Activated CD8-positive, alpha-beta T cell treated with anti-CD3 and anti-CD28 coated beads, Interleukin-2, amount 10 ng/mL, durations not matched to agents 7 days and 5 days (primary cell): Measurements from ENCODE around the gene DGKG. TPM values are rescaled to one million over a fixed set of nuclear protein-coding genes. Genes with fewer than 3 reads are reported as not detected.
A peak's percentile ranks its signal among the peaks of the same experiment; 100 is the strongest.

Experiments
- ATAC-seq: fragments of 150-1000 bp; cut with Tn5 transposase; one replicate; pipeline ENCODE4 v1.10.0; 2021; ENCODE audit warnings: moderate library complexity
- CTCF ChIA-PET: fragments of 350-600 bp; sonication (Branson Sonifier 250); formaldehyde crosslinking; loops from one replicate; lab custom pipeline; 2021; ENCODE audit warnings: antibody characterized with exemption; lab: Charles Lee
- POLR2A ChIA-PET: fragments of 350-600 bp; sonication (Branson Sonifier 250); formaldehyde crosslinking; loops from one replicate; lab custom pipeline; 2021; ENCODE audit warnings: antibody characterized with exemption; lab: Charles Lee
- DNase-seq: peaks from one replicate; pipeline ENCODE4 v3.0.0-alpha.2; 2020
- H3K27ac Mint-ChIP-seq: one replicate; pipeline ENCODE4 v1.8.0; 2021; ENCODE audit warnings: mild to moderate bottlenecking, mixed read lengths
- H3K27me3 Mint-ChIP-seq: one replicate; pipeline ENCODE4 v1.8.0; 2021; ENCODE audit warnings: low read depth, mixed read lengths
- H3K36me3 Mint-ChIP-seq: one replicate; pipeline ENCODE4 v1.8.0; 2021; ENCODE audit warnings: low read depth, mixed read lengths
- H3K4me1 Mint-ChIP-seq: one replicate; pipeline ENCODE4 v1.8.0; 2021; ENCODE audit warnings: low read depth, mixed read lengths
- H3K4me3 Mint-ChIP-seq: one replicate; pipeline ENCODE4 v1.8.0; 2021; ENCODE audit warnings: mild to moderate bottlenecking, mixed read lengths
- H3K9me3 Mint-ChIP-seq: one replicate; pipeline ENCODE4 v1.8.0; 2022; ENCODE audit warnings: mixed read lengths; ENCODE audit not compliant: insufficient read depth
- total RNA-seq, 2 experiments: library from RNA; stranded (reverse); gene quantifications; one replicate each; pipeline ENCODE4 v1.2.3, GENCODE V29; 2021

The DGKG gene
- total RNA-seq, 2 experiments from 2014 or later: 0.37 to 0.42 TPM

DNA sequence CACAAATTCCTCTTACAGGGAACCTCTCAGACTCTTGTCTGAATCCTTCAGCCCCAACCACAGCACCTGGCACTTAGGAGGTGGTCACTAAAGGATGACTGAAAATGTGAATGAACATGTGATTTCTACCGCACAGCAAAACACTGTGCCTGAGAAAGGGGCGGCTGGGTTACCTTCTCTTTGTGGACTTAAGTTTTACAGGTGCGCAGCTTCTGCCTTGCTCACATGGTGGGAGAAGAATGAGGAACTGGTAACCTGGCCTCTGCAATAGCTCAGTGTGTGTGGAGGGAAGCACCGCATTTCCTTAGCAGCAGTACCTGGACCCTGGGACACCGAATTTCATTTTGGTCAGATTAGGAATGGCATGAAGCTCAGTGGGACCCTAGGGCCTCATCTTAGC, 243.3 kb downstream of the DGKG start:
- ChIA-PET CTCF (no interaction called here), POLR2A (no interaction called here)
- Mint-ChIP-seq H3K27ac (no peak overlapping the region), H3K4me1 (no peaks in the 10 kb centered on the region), H3K4me3 (no peak overlapping the region), H3K27me3 (peaks cover 54% of the 10 kb centered on the region), H3K36me3 (no peaks in the 10 kb centered on the region), H3K9me3 (no peaks in the 10 kb centered on the region)
- ATAC-seq (no peak), DNase-seq (no peak)

DNA sequence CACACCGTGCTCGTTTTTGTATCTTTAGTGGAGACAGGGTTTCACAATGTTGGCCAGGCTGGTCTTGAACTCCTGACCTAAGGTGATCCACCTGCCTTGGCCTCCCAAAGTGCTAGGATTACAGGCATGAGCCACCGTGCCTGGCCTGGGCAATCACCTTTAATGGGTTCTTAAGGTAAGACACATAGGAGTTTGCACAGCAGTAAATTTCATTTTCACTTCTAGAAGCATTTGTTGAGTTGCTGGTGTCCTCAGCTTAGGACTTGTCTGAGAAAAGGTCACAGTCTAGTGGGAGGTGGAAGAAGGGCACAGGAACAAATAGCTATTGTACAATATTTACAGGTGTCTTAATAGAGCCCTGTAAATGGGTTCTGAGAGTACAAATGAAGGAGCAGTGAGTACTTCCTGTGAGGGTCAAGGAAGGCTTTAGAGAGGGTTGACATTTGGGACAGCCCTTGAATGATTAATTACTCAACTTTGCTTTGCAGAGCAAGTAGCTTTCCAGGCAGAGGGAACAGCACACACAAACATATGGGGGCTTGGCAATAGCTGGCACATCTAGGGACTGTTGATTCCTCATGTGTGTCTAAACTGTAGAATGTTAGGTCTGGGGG, 244.4 kb downstream of the DGKG start:
- CTCF ChIA-PET: no interaction called here
- no peak overlapping the region for H3K27ac Mint-ChIP-seq
- H3K36me3 Mint-ChIP-seq: no peaks in the 10 kb centered on the region
- DNase-seq: no peak
- no peaks in the 10 kb centered on the region for H3K9me3 Mint-ChIP-seq
- POLR2A ChIA-PET: interaction anchor here (0.7 kb wide), 1 partner anchor 322 kb away, joined by 4 read pairs; no protein-coding TSS in a partner anchor
- peaks cover 54% of the 10 kb centered on the region for H3K27me3 Mint-ChIP-seq
- no peaks in the 10 kb centered on the region for H3K4me1 Mint-ChIP-seq
- ATAC-seq: no peak
- H3K4me3 Mint-ChIP-seq: no peak overlapping the region

- DNase-seq: no peak
- Mint-ChIP-seq H3K36me3 (no peaks in the 10 kb centered on the region), H3K4me1 (peaks cover 10% of the 10 kb centered on the region), H3K9me3 (no peaks in the 10 kb centered on the region), H3K27me3 (peaks cover 67% of the 10 kb centered on the region), H3K27ac (no peak overlapping the region), H3K4me3 (no peak overlapping the region)
- ChIA-PET POLR2A (no interaction called here), CTCF (no interaction called here)
- ATAC-seq: no peak
Observed at GRCh38 chr3:186115239-186115996, 246.6 kb downstream of the DGKG start.

- Mint-ChIP-seq H3K4me1 (peaks cover 36% of the 10 kb centered on the region), H3K4me3 (peak overlapping the region; percentile 9), H3K27me3 (peaks cover 81% of the 10 kb centered on the region), H3K27ac (no peak overlapping the region), H3K36me3 (no peaks in the 10 kb centered on the region), H3K9me3 (no peaks in the 10 kb centered on the region)
- POLR2A ChIA-PET: interaction anchor here (0.8 kb wide), 1 partner anchor 143 kb away, joined by 3 read pairs; no protein-coding TSS in a partner anchor
- CTCF ChIA-PET: interaction anchor here (1.3 kb wide), 1 partner anchor 167 kb away, joined by 6 read pairs; no protein-coding TSS in a partner anchor
- DNase-seq (no peak), ATAC-seq (no peak)
Observed at GRCh38 chr3:186110975-186111974, 250.8 kb downstream of the DGKG start.

GRCh38 chr3:186109897-186110803, 251.9 kb downstream of the DGKG start:
- peak overlapping the region; percentile 91 for H3K4me3 Mint-ChIP-seq
- DNase-seq (peak; percentile 24), ATAC-seq (no peak)
- H3K4me1 Mint-ChIP-seq: peaks cover 36% of the 10 kb centered on the region
- CTCF ChIA-PET: interaction anchor here (1.3 kb wide), 1 partner anchor 166 kb away, joined by 6 read pairs; no protein-coding TSS in a partner anchor
- H3K36me3 Mint-ChIP-seq: no peaks in the 10 kb centered on the region
- H3K27ac Mint-ChIP-seq: no peak overlapping the region
- H3K27me3 Mint-ChIP-seq: peaks cover 81% of the 10 kb centered on the region
- no peaks in the 10 kb centered on the region for H3K9me3 Mint-ChIP-seq
- POLR2A ChIA-PET: interaction anchor here (0.8 kb wide), 1 partner anchor 144 kb away, joined by 3 read pairs; no protein-coding TSS in a partner anchor

DNA sequence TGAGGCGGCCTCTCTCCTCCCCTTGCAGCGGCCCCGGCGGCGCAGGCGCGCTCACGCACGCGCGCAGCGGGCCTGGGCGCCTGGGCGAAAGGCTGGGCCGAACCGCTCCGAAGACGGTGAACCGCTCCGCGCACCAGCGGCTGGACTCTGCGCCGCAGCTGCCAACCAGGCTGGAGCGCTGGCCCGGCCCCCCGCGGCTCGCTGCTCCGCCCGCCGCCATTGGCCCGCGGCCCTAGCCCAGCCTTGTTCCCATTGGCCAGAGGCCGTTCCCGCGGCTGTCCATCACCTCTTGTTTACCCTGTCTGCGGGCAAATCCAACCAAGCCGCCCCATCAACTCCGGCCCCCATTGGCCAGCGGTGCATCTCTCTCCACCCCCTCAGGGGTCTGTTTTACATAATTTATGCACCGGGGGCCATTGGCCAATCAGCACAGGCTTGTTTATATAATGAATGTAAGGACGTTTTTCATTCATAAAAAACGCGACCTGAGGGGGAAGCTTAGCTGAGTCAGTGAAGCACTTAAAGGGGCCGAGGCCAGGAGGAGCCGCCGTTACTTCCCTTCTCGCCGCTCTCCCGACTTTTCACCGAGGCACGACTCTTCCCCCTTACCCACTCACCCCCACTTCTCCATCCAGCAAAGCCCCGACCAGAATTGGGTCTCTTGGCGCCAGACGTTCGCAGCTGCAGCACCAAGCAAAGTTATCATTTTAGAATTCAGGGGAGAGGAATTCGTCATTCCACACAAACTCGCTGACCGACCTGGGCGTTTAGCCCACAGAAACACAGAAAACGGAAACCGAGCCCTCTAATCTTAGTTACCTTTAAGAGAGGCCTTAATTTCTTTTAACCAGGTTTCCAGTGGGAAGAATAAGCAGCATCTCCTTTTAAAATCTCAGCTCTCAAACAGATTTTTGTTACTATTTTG, 252.8 kb downstream of the DGKG start, which contains the start of gene ETV5:
TSS of gene ETV5 (minus strand) at position 149 of the 925 bp plus-strand sequence. CDS start 3,221 bp downstream, outside the sequence.
- H3K27me3 Mint-ChIP-seq: peaks cover 82% of the 10 kb centered on the region
- peaks cover 36% of the 10 kb centered on the region for H3K4me1 Mint-ChIP-seq
- peak within 1 kb of the TSS; percentile 79 for H3K27ac Mint-ChIP-seq
- ATAC-seq (peak; percentile 98), DNase-seq (peak; percentile 97)
- ChIA-PET CTCF (interaction anchor here (1.3 kb wide), 1 partner anchor 165 kb away, joined by 6 read pairs; no protein-coding TSS in a partner anchor), POLR2A (no interaction called here)
- H3K4me3 Mint-ChIP-seq: peak within 1 kb of the TSS; percentile 91
- H3K9me3 Mint-ChIP-seq: no peaks in the 10 kb centered on the region
- H3K36me3 Mint-ChIP-seq: no peaks in the 10 kb centered on the region

- Mint-ChIP-seq H3K27ac (no peak overlapping the region), H3K9me3 (no peaks in the 10 kb centered on the region), H3K36me3 (no peaks in the 10 kb centered on the region), H3K4me1 (peaks cover 36% of the 10 kb centered on the region), H3K4me3 (peak overlapping the region; percentile 91), H3K27me3 (peaks cover 83% of the 10 kb centered on the region)
- DNase-seq (peak; percentile 41), ATAC-seq (no peak)
- POLR2A ChIA-PET: no interaction called here
- CTCF ChIA-PET: no interaction called here
Observed at GRCh38 chr3:186108106-186108940, 253.7 kb downstream of the DGKG start.

DNA sequence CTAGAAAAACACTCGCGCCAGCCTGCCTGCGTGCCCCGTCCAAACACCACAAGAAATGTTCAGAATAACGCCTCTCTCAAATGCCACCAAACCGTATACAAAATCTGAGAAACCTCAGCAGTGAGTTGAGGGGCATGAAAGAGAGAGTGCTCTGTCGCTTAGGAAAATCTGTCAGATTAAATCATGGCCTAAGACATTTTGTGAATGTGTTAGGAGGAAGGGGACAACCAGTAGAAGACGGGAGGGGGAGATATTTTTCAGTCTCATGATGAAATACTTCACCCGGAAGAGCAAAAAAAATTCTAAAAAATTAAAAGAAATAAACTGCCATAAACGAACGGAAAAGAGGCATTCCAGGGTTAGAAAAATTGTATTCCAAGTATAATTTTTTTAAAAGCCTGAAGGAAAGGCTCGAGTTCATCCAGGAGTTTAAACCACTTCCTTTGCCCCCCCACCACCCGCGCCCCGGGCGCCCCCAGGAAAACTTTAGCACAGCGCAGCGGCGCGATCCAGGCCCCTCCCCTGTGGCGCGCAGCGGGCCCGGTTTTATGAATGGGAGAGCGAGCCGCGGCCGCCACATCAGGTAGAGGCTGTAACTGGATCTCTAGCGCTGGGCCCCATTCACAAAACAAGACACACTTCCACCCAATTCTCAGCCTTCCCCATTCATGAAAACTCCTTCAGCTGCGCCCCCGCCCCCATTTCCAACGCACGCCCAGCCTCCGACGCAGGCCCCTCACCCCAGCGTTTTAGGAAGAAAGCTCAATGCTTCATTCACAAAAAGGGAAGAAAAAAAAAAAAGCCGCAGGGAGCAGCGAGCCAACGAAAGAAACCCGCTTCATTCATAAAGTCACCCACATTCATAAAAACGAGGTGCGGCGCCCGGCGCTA, 254.6 kb downstream of the DGKG start:
- Mint-ChIP-seq H3K36me3 (no peaks in the 10 kb centered on the region), H3K27ac (no peak overlapping the region)
- POLR2A ChIA-PET: no interaction called here

GRCh38 chr3:186105543-186105942, 256.5 kb downstream of the DGKG start:
- no peaks in the 10 kb centered on the region for H3K9me3 Mint-ChIP-seq
- H3K4me3 Mint-ChIP-seq: no peak overlapping the region
- POLR2A ChIA-PET: no interaction called here
- ATAC-seq (no peak), DNase-seq (no peak)
- H3K27me3 Mint-ChIP-seq: peaks cover 71% of the 10 kb centered on the region
- CTCF ChIA-PET: interaction anchor here (1.5 to 1.7 kb wide), 2 partner anchors 122 to 460 kb away, joined by 3 to 6 read pairs; no protein-coding TSS in a partner anchor
- H3K36me3 Mint-ChIP-seq: no peaks in the 10 kb centered on the region
- H3K4me1 Mint-ChIP-seq: peaks cover 28% of the 10 kb centered on the region
- no peak overlapping the region for H3K27ac Mint-ChIP-seq

More for the DNA sequence above, 254.6 kb downstream of the DGKG start:
- no peaks in the 10 kb centered on the region for H3K9me3 Mint-ChIP-seq
- peak; percentile 56 for DNase-seq
- H3K4me1 Mint-ChIP-seq: peaks cover 36% of the 10 kb centered on the region
- CTCF ChIA-PET: no interaction called here
- H3K4me3 Mint-ChIP-seq: peak overlapping the region; percentile 91
- peaks cover 81% of the 10 kb centered on the region for H3K27me3 Mint-ChIP-seq
- ATAC-seq: no peak
